Right lung (tissue), 5 donors: ENCODE measurements around the gene COL4A2. TPM values are rescaled to one million over a fixed set of nuclear protein-coding genes. Genes with fewer than 3 reads are reported as not detected.

Source experiments
- DNase-seq, 2 donors: peaks; one replicate each; pipeline ENCODE4 v3.0.0-alpha.2; 2013
- polyA plus RNA-seq, 5 donors: library from polyadenylated mRNA; unstranded; fragments of 120-200 nt; gene quantifications; one replicate each; pipeline versions ENCODE4 v1.2.1 to v1.2.3, GENCODE V29; 2013; ENCODE audit warnings: inconsistent platforms in 1 of 5, low replicate concordance in 1 of 5; ENCODE audit not compliant: insufficient read length in 5 of 5, insufficient read depth in 1 of 5

COL4A2 gene
- polyA plus RNA-seq, 5 donors, result 251 to 483 (median 304) TPM

DNA sequence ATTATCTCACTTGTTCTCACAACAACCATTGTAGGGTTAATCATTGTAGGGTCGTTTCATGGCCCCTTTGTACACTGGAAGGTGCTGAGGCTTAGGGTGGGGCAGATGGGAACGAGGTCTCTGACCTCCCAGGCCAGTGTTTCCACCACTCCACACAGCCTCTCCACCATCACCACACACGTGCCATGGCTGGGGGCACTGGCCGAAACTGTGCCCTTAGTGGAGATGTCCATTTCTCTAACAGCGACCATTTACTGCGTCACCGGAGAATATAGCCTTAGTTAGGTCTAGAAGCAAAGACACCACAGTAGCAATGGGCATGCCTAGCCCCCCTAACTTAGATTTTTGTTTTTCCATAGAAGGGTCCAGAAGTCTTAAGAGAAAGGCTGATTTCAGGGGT is 36.6 kb upstream of the COL4A2 start:
- no peak for DNase-seq

DNA sequence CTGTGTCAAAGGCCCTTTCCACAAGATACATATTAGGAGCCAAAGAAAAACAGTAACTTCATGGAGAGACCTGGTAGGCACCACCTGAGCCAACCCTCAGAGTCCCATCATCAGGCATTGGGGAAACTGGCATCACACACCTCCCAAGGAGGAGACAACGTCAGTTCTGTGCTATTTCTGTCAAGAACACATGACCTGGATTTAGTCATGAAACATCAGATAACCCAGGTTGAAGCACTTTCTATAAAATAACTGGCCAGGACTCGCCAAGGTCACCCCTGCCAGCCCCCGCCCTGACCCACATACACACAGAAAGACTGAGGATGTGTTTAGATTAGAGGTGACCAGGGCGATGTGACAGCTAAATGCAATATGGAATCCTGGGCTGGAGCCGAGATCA is 35.8 kb upstream of the COL4A2 start:
- DNase-seq, result no peak

GRCh38 chr13:110272227-110272626 is 34.9 kb upstream of the COL4A2 start:
- DNase-seq, result no peak

DNA sequence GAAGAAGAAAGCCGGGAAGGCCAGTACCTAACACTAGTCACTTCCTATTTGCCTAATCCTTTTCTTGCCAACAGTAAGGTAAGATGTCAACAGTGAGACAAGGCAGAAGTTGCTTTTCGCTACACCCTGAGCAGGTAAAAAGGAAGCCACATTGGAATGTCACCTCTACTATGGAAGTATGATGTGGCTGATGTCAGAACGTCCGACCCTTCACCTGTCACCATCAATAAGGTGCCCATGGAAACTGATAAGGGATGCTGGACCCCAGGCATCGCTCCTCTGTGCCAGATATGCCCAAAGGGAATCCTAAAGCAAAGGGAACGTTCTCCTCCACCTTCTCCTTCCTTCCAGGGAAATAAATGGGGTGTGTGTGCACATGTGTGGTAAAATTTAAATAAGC is 34.4 kb upstream of the COL4A2 start:
- DNase-seq, result no peak

DNA sequence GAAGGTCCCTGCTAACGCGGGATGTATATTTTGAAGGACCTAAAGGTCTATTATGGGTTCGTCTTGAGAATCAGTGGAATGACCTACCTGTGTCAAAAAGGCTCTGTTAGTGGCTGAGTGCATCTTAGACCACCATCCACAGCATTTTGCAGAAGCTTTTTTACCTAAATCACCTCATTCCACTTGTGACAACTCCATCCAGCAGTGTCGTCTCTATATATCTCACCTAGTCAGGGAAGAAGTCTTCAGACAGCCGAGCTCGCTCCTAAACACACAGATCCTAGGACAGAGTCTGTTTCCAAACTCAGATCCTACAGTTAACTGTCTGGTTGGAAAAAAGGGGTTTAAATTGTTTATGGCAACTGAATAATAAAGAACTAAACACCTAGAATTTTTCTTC is 33.8 kb upstream of the COL4A2 start:
- no peak for DNase-seq

GRCh38 chr13:110274687-110275086 is 32.4 kb upstream of the COL4A2 start:
- DNase-seq, result no peak

GRCh38 chr13:110275931-110276552 is 31.0 kb upstream of the COL4A2 start:
- no peak for DNase-seq

- no peak for DNase-seq
These were observed 30.5 kb upstream of the COL4A2 start for GRCh38 chr13:110276553-110276950.

- DNase-seq, result no peak
These were observed 29.6 kb upstream of the COL4A2 start for GRCh38 chr13:110277357-110277975.

GRCh38 chr13:110278859-110279258 is 28.2 kb upstream of the COL4A2 start:
- DNase-seq, result no peak

DNA sequence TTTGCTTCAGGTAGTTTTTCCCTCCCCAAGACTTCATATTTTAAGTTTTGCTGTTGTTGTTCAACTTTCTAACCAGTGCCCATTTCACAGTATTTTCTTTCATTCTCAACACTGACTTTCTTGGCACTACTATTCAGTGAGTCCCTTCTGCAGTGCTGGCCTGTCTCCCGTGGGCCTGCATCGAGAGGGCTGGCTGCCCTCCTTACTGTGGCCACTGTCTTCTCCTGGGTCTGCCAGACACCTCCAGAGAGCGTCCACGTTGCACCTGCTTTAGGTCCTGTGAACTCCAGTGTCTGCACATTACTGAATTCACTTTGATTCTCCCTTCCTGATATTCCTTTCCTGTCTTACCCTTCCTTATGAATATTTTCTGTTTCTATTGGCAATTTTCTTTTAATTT is 27.4 kb upstream of the COL4A2 start:
- DNase-seq, result no peak

DNA sequence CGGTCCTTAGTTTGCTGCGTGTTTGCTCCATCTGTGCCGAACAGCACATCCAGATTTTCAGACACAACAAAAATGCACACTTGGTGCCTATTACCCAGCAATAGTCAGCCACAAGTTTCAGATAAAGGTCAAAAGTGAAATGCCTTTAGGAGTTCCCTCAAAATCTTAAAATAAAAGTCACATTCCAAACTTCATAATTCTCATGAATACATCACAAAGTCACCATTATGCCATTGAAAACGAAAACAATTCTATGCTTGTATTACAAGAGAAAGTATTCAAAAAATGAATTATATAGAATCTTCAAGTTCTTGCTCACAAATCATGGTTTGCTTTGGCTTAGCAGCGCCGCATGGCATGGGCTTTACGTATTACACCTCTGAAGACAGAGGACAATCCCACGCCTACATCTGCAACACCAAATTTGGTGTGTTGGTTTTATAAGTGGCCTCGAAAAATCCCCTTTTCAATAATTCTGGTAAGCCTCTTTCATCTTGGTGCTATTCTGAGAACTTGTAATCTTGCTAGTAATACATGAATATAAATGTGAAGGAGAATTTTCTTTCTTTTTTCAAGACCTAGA is 26.8 kb upstream of the COL4A2 start:
- no peak for DNase-seq

GRCh38 chr13:110280985-110281688 is 25.9 kb upstream of the COL4A2 start:
- DNase-seq, result no peak

GRCh38 chr13:110281736-110282135 is 25.3 kb upstream of the COL4A2 start:
- DNase-seq, result no peak

- no peak for DNase-seq
These were observed 24.7 kb upstream of the COL4A2 start for GRCh38 chr13:110282316-110282841.

DNA sequence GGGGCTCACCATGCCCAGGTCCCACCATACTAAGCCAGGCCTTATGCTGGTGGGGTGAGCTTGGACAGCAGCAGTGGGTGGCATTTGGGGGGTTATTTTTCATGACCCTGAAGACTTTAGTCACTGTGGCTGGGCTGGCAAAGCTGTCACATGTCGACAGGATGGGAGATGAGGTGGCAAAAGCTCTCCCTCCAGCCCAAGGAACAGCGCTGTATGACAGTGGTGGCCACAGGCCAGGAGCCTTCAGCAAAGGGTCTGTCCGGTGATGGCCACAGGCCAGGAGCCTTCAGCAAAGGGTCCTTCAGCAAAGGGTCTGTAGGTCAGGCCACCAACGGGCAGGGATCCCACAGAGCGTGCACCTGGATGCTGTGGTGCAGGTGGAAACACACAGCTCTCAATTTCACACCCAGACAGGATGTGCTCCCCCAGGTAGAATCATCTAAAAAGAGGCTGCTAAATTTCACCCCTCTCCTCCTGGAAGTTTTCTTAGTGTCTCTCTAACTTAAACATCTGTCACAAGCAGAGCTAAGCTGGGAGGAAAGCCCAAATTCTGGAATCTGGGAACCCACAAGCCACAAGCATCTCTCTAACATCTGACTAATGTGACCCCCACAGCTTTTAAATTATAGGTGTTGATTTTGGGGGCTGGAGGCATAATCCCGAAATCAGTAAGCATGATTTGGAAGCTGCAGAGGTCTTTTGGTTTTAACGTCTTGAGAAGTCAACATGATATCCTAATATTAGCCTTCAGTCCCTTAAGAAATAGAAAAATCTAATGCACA is 23.2 kb upstream of the COL4A2 start:
- no peak for DNase-seq

DNA sequence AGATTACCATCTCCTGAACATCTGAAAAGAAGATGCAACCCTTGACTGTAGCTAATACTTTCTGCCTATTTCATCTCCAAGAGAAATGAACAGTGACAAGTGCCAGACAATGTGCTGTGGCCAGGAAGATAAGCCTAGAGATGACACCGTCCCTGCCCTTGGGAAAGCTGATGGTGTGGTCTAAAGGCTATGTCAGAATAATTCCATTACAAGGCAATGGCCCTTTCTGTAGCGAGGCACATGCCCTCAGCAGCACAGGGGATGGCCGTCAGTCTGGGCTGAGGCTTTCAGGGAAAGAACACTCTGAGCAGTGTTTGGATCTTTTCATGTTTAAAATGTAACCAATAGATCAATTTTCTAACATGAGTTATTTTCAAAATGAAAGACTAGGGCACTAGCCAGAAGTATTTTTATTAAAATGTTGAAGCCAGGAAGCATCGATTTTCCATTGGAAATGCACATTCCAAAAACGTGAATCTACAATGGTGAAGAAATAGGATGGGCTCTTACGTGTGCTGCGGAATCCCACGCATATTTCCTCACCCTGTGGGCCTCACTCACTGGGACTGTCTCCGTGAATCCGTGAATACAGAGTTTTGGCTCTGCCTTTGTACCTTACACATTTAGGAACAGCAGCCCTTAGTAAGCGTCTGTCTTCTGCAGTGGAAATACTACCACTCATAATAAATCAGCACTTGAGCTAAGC is 22.2 kb upstream of the COL4A2 start:
- DNase-seq, result no peak

DNA sequence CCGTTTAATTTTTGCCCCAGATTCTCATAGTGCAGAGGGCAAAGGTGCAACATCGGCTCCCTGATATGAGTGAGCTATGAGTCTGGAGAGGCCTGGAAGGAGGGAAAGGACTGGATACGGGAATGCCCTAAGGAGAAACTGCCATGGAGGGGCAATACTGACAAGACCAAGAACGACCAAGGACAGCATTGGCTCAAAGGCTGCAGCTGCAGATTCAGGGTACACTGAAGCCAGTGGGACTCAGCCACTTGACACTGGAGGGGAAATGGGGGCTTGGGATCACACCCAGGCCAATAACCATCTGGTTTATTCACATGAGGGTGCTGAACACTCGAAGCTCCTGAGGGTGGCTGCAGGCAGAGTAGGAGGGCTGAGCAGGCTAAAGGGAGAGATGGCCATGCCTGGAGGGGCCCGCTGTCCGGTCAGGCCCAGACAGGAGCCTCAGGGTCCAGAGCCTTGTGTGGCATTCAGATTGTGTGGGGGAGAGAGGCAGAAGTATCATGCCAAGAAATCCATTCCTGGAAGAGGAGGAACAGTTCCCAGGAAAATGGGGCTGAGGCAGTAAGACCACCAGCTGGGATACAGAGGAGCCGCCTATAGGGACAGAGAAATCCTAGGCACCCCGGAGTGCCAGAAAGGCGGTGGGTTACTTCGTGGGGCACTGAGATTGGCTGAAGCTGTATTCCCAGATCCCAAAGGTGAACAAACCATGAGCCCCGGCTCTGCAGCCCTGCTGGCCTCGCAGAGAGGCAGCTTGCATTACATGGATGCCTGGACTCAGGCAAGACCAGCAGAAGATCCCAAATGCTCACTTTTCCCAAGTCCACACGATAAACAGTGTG is 20.9 kb upstream of the COL4A2 start:
- DNase-seq, result no peak

DNA sequence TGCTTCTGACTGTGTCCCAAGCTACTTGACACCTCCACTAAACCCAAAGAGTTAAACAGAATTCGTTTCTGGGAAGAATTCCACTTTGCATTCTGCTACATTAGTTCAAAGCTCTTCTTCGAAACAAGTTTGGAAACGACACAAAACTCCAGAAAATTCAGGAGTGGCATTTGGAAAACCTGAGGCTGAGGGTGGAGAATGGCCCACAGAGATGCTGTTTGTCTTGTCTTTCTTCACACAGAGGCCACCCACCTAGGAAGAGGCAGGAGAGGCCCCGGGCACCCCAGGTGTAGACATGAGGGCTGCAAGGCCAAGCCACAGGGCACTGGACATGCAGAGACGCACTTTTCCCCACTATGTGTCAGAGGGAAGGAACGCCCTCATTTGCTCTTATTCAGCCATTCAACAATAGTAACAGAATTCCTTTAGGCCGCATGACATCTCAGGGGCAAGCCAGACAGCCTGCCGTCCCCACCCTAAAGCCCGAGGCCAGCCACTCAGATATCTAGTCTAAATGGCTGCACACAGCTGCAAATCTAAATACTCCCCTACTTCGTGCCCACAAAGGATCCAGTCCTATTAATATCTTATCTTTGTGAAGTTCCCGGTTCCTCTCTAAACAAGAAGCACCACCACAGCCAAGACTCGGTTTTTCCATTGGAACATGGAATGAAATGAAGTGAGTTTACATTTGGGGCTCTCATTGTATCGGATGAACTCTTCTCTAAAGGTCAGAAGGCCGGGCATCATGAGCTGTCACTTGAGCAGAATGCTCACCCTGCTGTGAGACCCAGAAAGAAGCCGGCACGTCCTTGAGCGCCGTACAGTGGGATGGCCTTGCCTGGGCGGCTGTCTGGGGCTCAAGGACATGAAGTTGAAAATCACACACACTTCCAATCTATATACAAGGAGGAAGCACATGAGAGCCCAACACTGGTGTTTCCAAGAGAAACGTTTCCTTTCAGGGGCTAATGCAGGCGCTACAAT is 20.0 kb upstream of the COL4A2 start:
- no peak for DNase-seq
